Adrenal gland (tissue), 12 donors: ENCODE results near the gene SOX14. TPM values are rescaled to one million over a fixed set of nuclear protein-coding genes. Genes with fewer than 3 reads are reported as not detected.

ENCODE experiments used
- DNase-seq, 7 donors: peaks; one replicate each; pipeline ENCODE4 v3.0.0-alpha.2; 2019 to 2020
- H3K27ac ChIP-seq, 5 donors: fragments of 200-600 bp; sonication (generic) in 4 of 5; 1 replicate in 3 of 5; 2 replicates in 2 of 5; pipeline versions ENCODE4 v1.5.1 to v1.8.0; 2016 to 2020; ENCODE audit warnings: mild to moderate bottlenecking in 1 of 5
- H3K27me3 ChIP-seq: fragments of 200-600 bp; 2 replicates; pipeline ENCODE4 v1.8.0; 2021
- H3K36me3 ChIP-seq, 2 donors: fragments of 200-600 bp; replicated peaks in 1 of 2; 1 replicate in 1 of 2; 2 replicates in 1 of 2; pipeline versions ENCODE4 v1.5.1 to v1.8.0; 2018 to 2022
- H3K4me1 ChIP-seq, 2 donors: fragments of 200-600 bp; replicated peaks in 1 of 2; 1 replicate in 1 of 2; 2 replicates in 1 of 2; pipeline versions ENCODE4 v1.5.1 to v1.8.0; 2018 to 2021
- H3K4me3 ChIP-seq, 4 donors: fragments of 200-600 bp; sonication (generic) in 3 of 4; one replicate each; pipeline ENCODE4 v1.5.1; 2016 to 2018
- H3K9me3 ChIP-seq, 3 donors: fragments of 200-600 bp; sonication (generic) in 1 of 3; replicated peaks in 1 of 3; 1 replicate in 2 of 3; 2 replicates in 1 of 3; pipeline versions ENCODE4 v1.5.1 to v1.8.0; 2016 to 2021
- CTCF ChIP-seq, 6 experiments: fragments of 450-650 bp in 4 of 6; fragments of 200-600 bp in 2 of 6; sonication (generic) in 1 of 6; IDR thresholded peaks; 1 replicate in 5 of 6; 2 replicates in 1 of 6; pipeline versions ENCODE4 v1.5.1 to v1.8.0; 2016 to 2021; ENCODE audit warnings: antibody characterized with exemption in 6 of 6, mild to moderate bottlenecking in 2 of 6, moderate library complexity in 1 of 6
- POLR2A ChIP-seq, 2 donors: fragments of 450-650 bp; IDR thresholded peaks; one replicate each; pipeline ENCODE4 v1.6.1; 2017; ENCODE audit warnings: antibody characterized with exemption in 2 of 2, mild to moderate bottlenecking in 2 of 2, moderate library complexity in 1 of 2
- WGBS, 4 donors: extraction: QIAGEN DNeasy Blood & Tissue Kit in 2 of 4; methylation state at CpG; one replicate each; pipeline versions ENCODE4 v1.1.5 to v1.1.7; 2013 to 2017; 5-methylcytosine and 5-hydroxymethylcytosine counted together
- intact Hi-C, 2 donors: fragments of 100-400 bp; cut with DNase I; formaldehyde crosslinking; loops; one replicate each; pipeline versions ENCODE4 v1.14.1 to v1.15.0; 2022 to 2023
- polyA plus RNA-seq, 3 donors: library from polyadenylated mRNA; stranded (reverse); fragments of 200-250 nt in 2 of 3; fragments of 350-450 nt in 1 of 3; fragmentation: Illumina TruSeq in 1 of 3; extraction: RNeasy Lipid Tissue Mini Kit (QIAGEN cat#74804) in 1 of 3; gene quantifications; one replicate each; pipeline ENCODE4 v1.2.3, GENCODE V29; 2013 to 2014
- total RNA-seq, 9 donors: library from RNA; depleted of rRNA in 4 of 9; stranded (reverse); fragments of >200 nt in 4 of 9; fragments of 120-200 nt in 1 of 9; fragmentation: NEBNext Ultra II Directional in 1 of 9; extraction: Animal tissue kit (Norgen Biotek cat#: 25700) in 1 of 9; gene quantifications; one replicate each; pipeline versions ENCODE4 v1.1.0 to v1.2.4, GENCODE V29; 2013 to 2023
- donor health status: healthy with polysubstance abuse.
- donor health status: Bipolar disorder and iron deficiency.
- donor health status: DM: yes; HTN: yes; CAD: no.
- donor health status: DM: no; HTN: no; CAD: no.
- donor health status: DM: no; HTN: no; CAD: no.
- donor health status: DM: yes; HTN: yes; CAD: no.

Gene SOX14
- total and polyA plus RNA-seq, 12 donors: not detected

- no peak for DNase-seq
- H3K4me1 ChIP-seq: no peaks in the 10 kb centered on the region
- no peak overlapping the region for H3K27ac ChIP-seq
- no peaks in the 10 kb centered on the region for H3K36me3 ChIP-seq
- no peak overlapping the region for H3K4me3 ChIP-seq
- WGBS, 4 donors: 29 to 32% (median 31%) methylated on average over 4 of the region's 4 CpGs
- TF ChIP-seq POLR2A (IDR thresholded peaks at IDR 0.05) (no peak), CTCF (IDR thresholded peaks at IDR 0.05) (no peak)
- intact Hi-C loops: no loop called here
- H3K27me3 ChIP-seq: peaks cover 4% of the 10 kb centered on the region
- no peaks in the 10 kb centered on the region for H3K9me3 ChIP-seq
Observed at GRCh38 chr3:137812023-137812422, 47.9 kb downstream of the SOX14 start.

- no peaks in the 10 kb centered on the region for H3K36me3 ChIP-seq
- intact Hi-C loops: no loop called here
- no peaks in the 10 kb centered on the region for H3K9me3 ChIP-seq
- H3K4me1 ChIP-seq: no peaks in the 10 kb centered on the region
- peaks cover 4% of the 10 kb centered on the region for H3K27me3 ChIP-seq
- H3K4me3 ChIP-seq: no peak overlapping the region
- DNase-seq: no peak
- no peak overlapping the region for H3K27ac ChIP-seq
- 80 to 94% (median 87%) methylated on average over 2 to 8 of the region's 8 CpGs for WGBS, 4 donors
- TF ChIP-seq POLR2A (IDR thresholded peaks at IDR 0.05): no peak
- TF ChIP-seq CTCF (IDR thresholded peaks at IDR 0.05): no peak
Observed at GRCh38 chr3:137815251-137815650, 51.1 kb downstream of the SOX14 start.

Other genes with a start within 250 kb of the SOX14 start
- gene CLDN18, start 245.8 kb downstream of the SOX14 start, total RNA-seq: under 1 TPM in 3 of 9 donors, not detected in 6; 0.17 to 0.31 (median 0.25) TPM
- gene CLDN18, start 245.8 kb downstream of the SOX14 start, polyA plus RNA-seq: under 1 TPM in 1 of 3 donors, not detected in 2; 0.03 TPM